GM12873 (cell line): ENCODE measurements around the gene MON2.

Experiments used
- TF ChIP-seq, protein P1 (sequence below): IDR thresholded peaks from 2 replicates; pipeline ENCODE4 v1.5.1; 2012; ENCODE audit warnings: low read depth, mild to moderate bottlenecking, moderate library complexity, low read length, control low read depth; ENCODE audit not compliant: insufficient read depth; ENCODE audit errors: missing control alignments

The MON2 gene

DNA sequence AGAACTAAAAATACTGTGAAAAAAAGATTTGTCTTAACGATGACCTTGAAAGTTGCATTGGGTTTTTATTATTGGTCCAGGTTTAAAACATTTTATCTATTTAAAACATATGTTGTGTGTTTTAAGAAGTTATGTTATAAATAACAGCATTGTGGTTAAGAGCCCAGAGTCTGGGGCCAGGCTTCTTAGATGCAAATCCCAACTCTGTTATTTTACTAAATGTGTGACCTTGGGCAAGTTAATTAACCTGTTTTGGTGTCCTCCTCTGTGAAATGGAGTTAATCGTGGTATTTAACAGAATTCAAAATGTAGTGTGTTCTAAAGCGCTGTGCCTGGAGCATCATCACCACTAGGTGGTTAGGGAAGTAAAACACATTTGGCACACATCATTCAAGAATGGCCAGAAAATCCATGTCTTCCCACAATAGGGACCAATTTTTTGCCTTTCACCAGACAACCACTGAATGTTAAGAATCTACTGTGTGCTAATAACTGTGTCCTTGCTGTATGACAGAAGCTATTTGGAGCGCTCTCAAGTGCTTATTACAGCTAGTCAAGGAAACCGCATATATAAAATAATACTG is 133.3 kb downstream of the MON2 start:
- TF ChIP-seq, protein P1, sequence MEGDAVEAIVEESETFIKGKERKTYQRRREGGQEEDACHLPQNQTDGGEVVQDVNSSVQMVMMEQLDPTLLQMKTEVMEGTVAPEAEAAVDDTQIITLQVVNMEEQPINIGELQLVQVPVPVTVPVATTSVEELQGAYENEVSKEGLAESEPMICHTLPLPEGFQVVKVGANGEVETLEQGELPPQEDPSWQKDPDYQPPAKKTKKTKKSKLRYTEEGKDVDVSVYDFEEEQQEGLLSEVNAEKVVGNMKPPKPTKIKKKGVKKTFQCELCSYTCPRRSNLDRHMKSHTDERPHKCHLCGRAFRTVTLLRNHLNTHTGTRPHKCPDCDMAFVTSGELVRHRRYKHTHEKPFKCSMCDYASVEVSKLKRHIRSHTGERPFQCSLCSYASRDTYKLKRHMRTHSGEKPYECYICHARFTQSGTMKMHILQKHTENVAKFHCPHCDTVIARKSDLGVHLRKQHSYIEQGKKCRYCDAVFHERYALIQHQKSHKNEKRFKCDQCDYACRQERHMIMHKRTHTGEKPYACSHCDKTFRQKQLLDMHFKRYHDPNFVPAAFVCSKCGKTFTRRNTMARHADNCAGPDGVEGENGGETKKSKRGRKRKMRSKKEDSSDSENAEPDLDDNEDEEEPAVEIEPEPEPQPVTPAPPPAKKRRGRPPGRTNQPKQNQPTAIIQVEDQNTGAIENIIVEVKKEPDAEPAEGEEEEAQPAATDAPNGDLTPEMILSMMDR = peak; percentile 27

DNA sequence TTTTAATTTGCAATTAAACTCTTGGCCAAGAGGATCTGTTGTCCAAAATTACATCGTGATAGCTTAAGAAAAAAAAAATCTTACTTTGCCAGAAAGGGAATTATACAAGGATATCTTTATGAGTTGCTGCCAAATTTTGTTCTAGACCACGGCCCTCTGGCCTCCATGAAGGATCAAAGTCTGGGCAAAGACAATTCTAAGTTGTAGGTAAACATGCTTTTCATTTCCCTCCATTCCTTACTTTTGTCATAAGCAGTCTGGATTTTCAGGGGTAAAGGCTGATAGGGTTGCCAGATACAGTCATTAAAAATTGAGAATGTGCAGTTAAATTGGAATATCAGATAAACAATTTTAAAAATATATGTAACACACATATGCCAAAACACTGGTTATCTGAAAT is 135.1 kb downstream of the MON2 start:
- TF ChIP-seq, protein P1 = no peak

DNA sequence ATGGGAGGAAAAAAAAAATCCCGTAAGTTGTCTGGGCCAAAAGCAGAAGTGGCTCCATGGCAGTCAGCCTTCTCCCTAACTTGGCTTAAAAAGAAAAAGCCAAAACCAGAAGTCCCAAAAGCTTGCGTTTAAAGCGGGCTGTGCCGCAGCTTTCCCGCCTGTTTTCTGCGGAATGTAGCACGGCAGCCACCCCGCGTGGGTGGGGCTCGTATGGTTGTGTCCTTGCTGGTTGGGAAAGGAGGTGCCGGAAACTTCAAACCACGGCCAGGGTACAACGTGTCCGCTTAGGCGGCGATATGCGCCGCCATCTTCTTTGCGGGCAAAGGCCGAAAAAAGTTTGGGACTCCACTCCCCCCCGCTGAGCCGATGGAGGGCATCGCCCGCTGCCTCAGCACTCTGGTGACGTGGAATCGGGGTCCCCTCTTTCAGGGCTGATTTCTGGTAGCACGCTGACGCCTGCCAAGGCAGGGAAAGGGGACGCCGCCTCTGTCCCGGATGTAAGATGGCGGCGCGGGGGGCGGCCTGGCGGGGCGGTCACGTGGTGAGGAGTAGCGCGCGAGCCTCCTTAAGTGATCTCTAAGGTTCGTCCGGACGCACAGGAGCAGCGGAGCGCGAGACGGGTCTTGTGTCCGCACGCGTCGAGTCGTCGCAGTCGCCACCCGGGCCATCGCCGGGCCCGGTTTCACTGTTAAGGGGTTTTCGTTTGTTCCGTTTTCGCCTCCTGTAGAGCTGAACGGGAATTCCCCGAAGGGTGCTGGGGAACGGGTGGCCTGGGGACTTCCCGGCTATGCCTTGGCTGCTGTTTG is 135.8 kb downstream of the MON2 start:
- TF ChIP-seq, protein P1 = no peak

DNA sequence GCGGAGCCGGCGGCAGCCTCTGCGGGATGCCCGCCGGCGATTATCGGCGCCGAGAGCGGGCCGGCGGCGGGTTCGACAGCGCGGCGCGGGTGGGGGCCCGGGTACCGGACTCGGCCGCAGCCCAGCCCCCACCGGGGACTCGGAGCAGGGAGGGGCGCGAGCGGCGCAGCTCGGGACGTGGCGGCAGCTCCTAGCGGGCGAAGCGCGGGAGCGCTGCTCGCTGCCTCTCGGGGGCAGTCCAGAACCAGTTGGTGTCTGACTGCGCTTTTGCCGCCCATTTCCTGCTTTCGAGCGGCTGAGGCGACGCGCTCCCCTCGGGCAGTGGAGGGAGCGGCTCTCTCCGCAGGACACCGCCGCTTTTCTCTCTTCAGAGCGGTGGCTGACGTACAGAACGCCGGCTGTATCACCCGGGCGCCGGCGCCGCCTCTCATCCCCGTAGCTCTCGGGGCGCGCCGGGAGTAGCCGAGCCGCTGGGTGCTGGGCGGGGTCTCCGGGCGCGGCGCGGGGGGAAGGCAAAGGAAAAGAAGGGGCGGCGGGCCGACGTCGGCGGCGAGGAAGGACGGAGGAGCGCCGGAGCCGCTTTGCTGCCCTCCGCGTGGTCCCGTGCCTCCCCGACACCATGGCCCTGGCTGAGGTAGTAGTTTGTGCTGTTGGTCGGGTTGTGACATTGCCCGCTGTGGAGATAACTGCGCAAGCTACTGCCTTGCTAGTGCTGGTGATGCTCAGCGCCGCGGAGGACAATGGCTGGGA is 136.6 kb downstream of the MON2 start:
- TF ChIP-seq, protein P1 = peak; percentile 56

DNA sequence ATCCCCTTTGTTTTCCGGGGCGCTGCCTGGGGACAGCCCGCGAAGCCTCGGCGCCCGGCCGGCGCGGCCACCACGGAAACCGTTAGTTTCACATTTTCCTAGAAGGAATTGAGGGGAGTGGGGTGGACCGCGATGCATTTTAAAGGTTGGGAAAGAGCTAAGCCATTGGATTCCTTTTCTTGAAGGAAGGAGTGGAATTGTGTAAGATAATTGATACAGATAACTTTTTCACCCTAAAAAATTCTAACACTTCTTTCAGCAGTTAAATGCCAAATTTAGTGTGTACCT is 137.1 kb downstream of the MON2 start:
- TF ChIP-seq, protein P1 = no peak

DNA sequence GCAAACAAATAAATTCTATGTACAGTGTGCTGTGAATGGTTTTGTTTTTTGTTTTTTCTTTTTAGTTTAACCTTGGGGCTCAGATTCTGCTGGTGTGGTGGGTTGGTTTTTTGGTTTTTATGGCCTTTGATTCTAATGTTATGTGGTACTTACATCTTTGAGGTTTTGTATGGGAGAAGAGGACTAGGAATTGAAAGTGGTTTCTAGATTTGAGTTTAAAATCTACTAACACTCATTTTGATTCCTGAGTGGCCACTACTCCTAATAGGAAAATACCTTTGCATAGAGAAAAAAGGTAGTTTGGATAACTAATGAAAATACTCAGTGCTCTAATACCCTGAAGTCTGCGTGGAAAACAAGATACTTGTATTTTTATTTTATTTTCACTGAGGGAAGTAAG is 137.7 kb downstream of the MON2 start:
- TF ChIP-seq, protein P1 = no peak

DNA sequence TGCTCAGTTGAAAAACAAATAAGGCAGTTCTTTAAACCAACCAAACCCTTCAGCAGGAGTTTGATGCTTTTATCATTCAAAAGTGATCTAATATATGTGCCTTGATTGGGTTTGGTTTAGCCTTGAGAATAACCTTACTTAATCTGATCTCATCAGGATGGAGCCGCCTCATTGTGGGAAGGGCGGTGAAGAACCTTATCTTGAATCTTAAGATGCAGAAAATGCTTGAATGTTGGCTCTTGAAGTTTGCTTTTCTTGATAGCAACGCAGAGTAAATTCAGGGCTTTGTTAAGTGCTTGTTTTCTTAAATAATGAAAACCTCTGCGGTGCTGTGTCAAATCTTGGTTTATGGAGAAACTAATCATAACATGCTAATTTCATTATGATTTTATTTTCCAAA is 138.2 kb downstream of the MON2 start:
- TF ChIP-seq, protein P1 = no peak
